ENCODE data around the gene SLC48A1.

The SLC48A1 gene

GRCh38 chr12:47781479-47782371, 8.7 kb downstream of the SLC48A1 start:
- no peak; the same call in 2 of the 3 replicates for ATAC-seq
- TF ChIP-seq BACH2 (CRISPR knock-in tag; IDR thresholded peaks at IDR 0.05; ENCODE audit: borderline replicate concordance) (no peak), GLIS3 (CRISPR knock-in tag; IDR thresholded peaks at IDR 0.05) (no peak), SNAI2 (CRISPR knock-in tag; IDR thresholded peaks at IDR 0.05) (no peak), ARNTL (CRISPR knock-in tag; IDR thresholded peaks at IDR 0.05; ENCODE audit: borderline replicate concordance, low read depth) (no peak), POU6F1 (CRISPR knock-in tag; IDR thresholded peaks at IDR 0.05; ENCODE audit: borderline replicate concordance, low read depth) (no peak)

GRCh38 chr12:47782372-47782770, 9.3 kb downstream of the SLC48A1 start:
- ATAC-seq = no peak
- TF ChIP-seq CSRNP3 (CRISPR knock-in tag; IDR thresholded peaks at IDR 0.05) (no peak), BACH2 (CRISPR knock-in tag; IDR thresholded peaks at IDR 0.05; ENCODE audit: borderline replicate concordance) (no peak), CSDC2 (CRISPR knock-in tag; IDR thresholded peaks at IDR 0.05) (no peak), ZNF8 (CRISPR knock-in tag; IDR thresholded peaks at IDR 0.05) (no peak), ZNF70 (CRISPR knock-in tag; IDR thresholded peaks at IDR 0.05) (no peak), RARB (CRISPR knock-in tag; IDR thresholded peaks at IDR 0.05) (no peak), TSHZ2 (CRISPR knock-in tag; IDR thresholded peaks at IDR 0.05) (no peak)
- TF ChIP-seq, protein P1, sequence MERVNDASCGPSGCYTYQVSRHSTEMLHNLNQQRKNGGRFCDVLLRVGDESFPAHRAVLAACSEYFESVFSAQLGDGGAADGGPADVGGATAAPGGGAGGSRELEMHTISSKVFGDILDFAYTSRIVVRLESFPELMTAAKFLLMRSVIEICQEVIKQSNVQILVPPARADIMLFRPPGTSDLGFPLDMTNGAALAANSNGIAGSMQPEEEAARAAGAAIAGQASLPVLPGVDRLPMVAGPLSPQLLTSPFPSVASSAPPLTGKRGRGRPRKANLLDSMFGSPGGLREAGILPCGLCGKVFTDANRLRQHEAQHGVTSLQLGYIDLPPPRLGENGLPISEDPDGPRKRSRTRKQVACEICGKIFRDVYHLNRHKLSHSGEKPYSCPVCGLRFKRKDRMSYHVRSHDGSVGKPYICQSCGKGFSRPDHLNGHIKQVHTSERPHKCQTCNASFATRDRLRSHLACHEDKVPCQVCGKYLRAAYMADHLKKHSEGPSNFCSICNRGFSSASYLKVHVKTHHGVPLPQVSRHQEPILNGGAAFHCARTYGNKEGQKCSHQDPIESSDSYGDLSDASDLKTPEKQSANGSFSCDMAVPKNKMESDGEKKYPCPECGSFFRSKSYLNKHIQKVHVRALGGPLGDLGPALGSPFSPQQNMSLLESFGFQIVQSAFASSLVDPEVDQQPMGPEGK (CRISPR knock-in tag; IDR thresholded peaks at IDR 0.05; ENCODE audit: borderline replicate concordance) = no peak

DNA sequence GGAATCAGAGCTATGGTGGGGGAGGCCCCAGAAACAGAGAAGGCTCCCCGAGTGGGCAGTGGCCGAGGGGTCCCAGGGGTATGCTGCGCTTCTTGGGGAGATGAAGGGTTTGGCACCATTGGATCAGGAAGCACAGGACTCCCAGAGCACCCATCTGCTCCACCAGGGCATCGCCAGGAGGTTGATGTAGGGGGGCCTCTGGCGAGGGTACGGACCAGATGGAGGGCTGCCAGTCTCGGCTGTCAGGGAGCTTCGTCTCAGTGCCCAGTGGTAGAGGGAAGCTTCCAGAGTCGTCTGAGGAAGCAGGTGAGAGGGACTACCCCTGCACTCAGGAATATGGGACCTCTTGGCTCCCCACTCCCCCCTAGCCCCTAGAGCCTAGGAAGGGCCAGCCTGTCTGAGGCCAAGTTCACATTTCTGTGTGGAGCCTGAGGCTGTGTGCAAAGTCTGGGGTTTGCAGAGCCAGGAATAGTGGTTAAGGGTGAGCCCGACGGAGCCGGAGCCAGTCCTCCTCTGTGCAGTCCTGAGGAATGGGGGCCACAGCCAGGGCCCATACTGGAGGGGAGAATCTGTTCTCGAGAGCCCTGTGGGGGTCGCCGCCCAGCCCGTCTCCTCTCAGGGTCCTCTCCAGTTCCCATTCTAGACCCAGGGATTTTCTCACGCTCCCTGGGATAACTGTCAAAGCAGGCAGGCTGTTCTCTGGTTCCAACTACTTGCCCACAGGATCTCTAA, 10.2 kb downstream of the SLC48A1 start:
- TF ChIP-seq ARNTL (CRISPR knock-in tag; IDR thresholded peaks at IDR 0.05; ENCODE audit: borderline replicate concordance, low read depth) (no peak), ISL1 (CRISPR knock-in tag; IDR thresholded peaks at IDR 0.05) (no peak), TOX (CRISPR knock-in tag; IDR thresholded peaks at IDR 0.05; ENCODE audit: borderline replicate concordance) (no peak), CSDC2 (CRISPR knock-in tag; IDR thresholded peaks at IDR 0.05) (no peak), GLIS3 (CRISPR knock-in tag; IDR thresholded peaks at IDR 0.05) (no peak), ESRRG (CRISPR knock-in tag; IDR thresholded peaks at IDR 0.05) (no peak)
- TF ChIP-seq, protein P2, sequence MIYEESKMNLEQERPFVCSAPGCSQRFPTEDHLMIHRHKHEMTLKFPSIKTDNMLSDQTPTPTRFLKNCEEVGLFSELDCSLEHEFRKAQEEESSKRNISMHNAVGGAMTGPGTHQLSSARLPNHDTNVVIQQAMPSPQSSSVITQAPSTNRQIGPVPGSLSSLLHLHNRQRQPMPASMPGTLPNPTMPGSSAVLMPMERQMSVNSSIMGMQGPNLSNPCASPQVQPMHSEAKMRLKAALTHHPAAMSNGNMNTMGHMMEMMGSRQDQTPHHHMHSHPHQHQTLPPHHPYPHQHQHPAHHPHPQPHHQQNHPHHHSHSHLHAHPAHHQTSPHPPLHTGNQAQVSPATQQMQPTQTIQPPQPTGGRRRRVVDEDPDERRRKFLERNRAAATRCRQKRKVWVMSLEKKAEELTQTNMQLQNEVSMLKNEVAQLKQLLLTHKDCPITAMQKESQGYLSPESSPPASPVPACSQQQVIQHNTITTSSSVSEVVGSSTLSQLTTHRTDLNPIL (CRISPR knock-in tag; IDR thresholded peaks at IDR 0.05; ENCODE audit: low read depth) = no peak
- ATAC-seq = no peak

All from SK-N-SH treated with all-trans-retinoic acid at 6 μM for 48 hours (cell line).